ENCODE results near the gene ZNF614. TPM values are rescaled to one million over a fixed set of nuclear protein-coding genes. Genes with fewer than 3 reads are reported as not detected.
"Not testable (repeated sequence)": the region's sequence is repeated elsewhere in the genome, so short reads cannot be mapped to it uniquely, and the experiment has no call there.

ZNF614 gene
- total RNA-seq, 6 experiments from 2014 or later, result 1.2 to 2.7 (median 1.6) TPM

- intact Hi-C loops (cut with DNase I), result no loop called here
- H3K4me1 ChIP-seq, result no peaks in the 10 kb centered on the region
- WGBS (ENCODE audit: insufficient coverage, low coverage, low lambda C conversion rate, missing lambda C conversion rate), result 96% methylated on average over 12 of the region's 12 CpGs
- peaks cover 0 to 40% (median 14%) of the 10 kb centered on the region in 4 donors for H3K36me3 ChIP-seq
- DNase-seq, result no peak
- no peak overlapping the region for H3K4me3 ChIP-seq
- TF ChIP-seq POLR2A (IDR thresholded peaks at IDR 0.05) (no peak), CTCF (IDR thresholded peaks at IDR 0.05) (no peak)
- H3K9me3 ChIP-seq, result peaks cover 0 to 69% (median 39%) of the 10 kb centered on the region in 4 donors
- no peak overlapping the region for H3K27ac ChIP-seq
- ATAC-seq, result no peak
- no peaks in the 10 kb centered on the region for H3K27me3 ChIP-seq
Measured at GRCh38 chr19:52034051-52034728, 6.0 kb upstream of the ZNF614 start.

- Histone ChIP-seq H3K4me3 (peak overlapping the region; percentile 64 to 75 (median 65)), H3K27ac (peak overlapping the region; percentile 64 to 89 (median 89)), H3K4me1 (no peaks in the 10 kb centered on the region), H3K36me3 (peaks cover 0 to 21% (median 7%) of the 10 kb centered on the region in 4 donors), H3K9me3 (peaks cover 0 to 30% (median 13%) of the 10 kb centered on the region in 4 donors), H3K27me3 (no peaks in the 10 kb centered on the region)
- peak; percentile 23 to 40 (median 30) for ATAC-seq
- DNase-seq, result no peak
- no peak for TF ChIP-seq CTCF (IDR thresholded peaks at IDR 0.05)
- TF ChIP-seq POLR2A (IDR thresholded peaks at IDR 0.05), result no peak
- WGBS (ENCODE audit: insufficient coverage, low coverage, low lambda C conversion rate, missing lambda C conversion rate), result 19% methylated on average over 5 of the region's 5 CpGs
- intact Hi-C loops (cut with DNase I), result no loop called here
Measured at GRCh38 chr19:52028780-52029123, 573 bp upstream of the ZNF614 start.

- H3K4me3 ChIP-seq; H3K27ac ChIP-seq; DNase-seq; H3K27me3 ChIP-seq; H3K4me1 ChIP-seq; ATAC-seq; intact Hi-C loops (cut with DNase I): not testable (repeated sequence)
- H3K9me3 ChIP-seq, result peaks cover 0 to 20% (median 2%) of the 10 kb centered on the region in 4 donors
- H3K36me3 ChIP-seq, result peaks cover 0 to 27% (median 12%) of the 10 kb centered on the region in 4 donors
- 82% methylated on average over 15 of the region's 15 CpGs for WGBS (ENCODE audit: insufficient coverage, low coverage, low lambda C conversion rate, missing lambda C conversion rate)
Measured at GRCh38 chr19:52026255-52026990, 1.8 kb downstream of the ZNF614 start.

GRCh38 chr19:52024478-52024877, 3.7 kb downstream of the ZNF614 start:
- WGBS (ENCODE audit: insufficient coverage, low coverage, low lambda C conversion rate, missing lambda C conversion rate), result 89% methylated on average over 4 of the region's 4 CpGs
- H3K9me3 ChIP-seq, result peaks cover 0 to 35% (median 7%) of the 10 kb centered on the region in 4 donors
- H3K27me3 ChIP-seq; ATAC-seq; intact Hi-C loops (cut with DNase I); H3K4me1 ChIP-seq; H3K4me3 ChIP-seq; H3K27ac ChIP-seq; DNase-seq: not testable (repeated sequence)
- peaks cover 0 to 40% (median 14%) of the 10 kb centered on the region in 4 donors for H3K36me3 ChIP-seq

GRCh38 chr19:52022193-52022592, 6.0 kb downstream of the ZNF614 start:
- no peaks in the 10 kb centered on the region for H3K27me3 ChIP-seq
- TF ChIP-seq CTCF (IDR thresholded peaks at IDR 0.05), result no peak
- TF ChIP-seq POLR2A (IDR thresholded peaks at IDR 0.05), result no peak
- peaks cover 0 to 56% (median 23%) of the 10 kb centered on the region in 4 donors for H3K36me3 ChIP-seq
- intact Hi-C loops (cut with DNase I), result no loop called here
- ATAC-seq (no peak), DNase-seq (no peak)
- H3K4me1 ChIP-seq, result no peaks in the 10 kb centered on the region
- no peak overlapping the region for H3K27ac ChIP-seq
- WGBS (ENCODE audit: insufficient coverage, low coverage, low lambda C conversion rate, missing lambda C conversion rate), result 96% methylated on average over 12 of the region's 15 CpGs
- H3K9me3 ChIP-seq, result peaks cover 0 to 37% (median 11%) of the 10 kb centered on the region in 4 donors
- no peak overlapping the region for H3K4me3 ChIP-seq

Measured in right lobe of liver (tissue), 6 donors.